AG04450 (cell line): Measurements from ENCODE around the gene DTNBP1. TPM values are rescaled to one million over a fixed set of nuclear protein-coding genes. Genes with fewer than 3 reads are reported as not detected.
A peak's percentile ranks its signal among the peaks of the same experiment; 100 is the strongest.

ENCODE experiments used
- CTCF ChIA-PET: fragments of 300-600, 350-600 bp; formaldehyde crosslinking; extraction: SDS; loops from one replicate; lab custom pipeline; 2022; ENCODE audit warnings: antibody characterized with exemption, inconsistent platforms; lab: Charles Lee
- POLR2A ChIA-PET: fragments of 350-600 bp; formaldehyde crosslinking; extraction: SDS; loops from one replicate; lab custom pipeline; 2021; ENCODE audit warnings: antibody characterized with exemption, inconsistent platforms; lab: Yijun Ruan, JAX
- DNase-seq: peaks from one replicate; pipeline ENCODE4 v3.0.0-alpha.2; 2011; ENCODE audit warnings: low read depth, low spot score
- H3K27ac ChIP-seq: one replicate; pipeline ENCODE4 v1.5.1; 2012; ENCODE audit warnings: low read depth, low read length, control low read depth
- H3K27me3 ChIP-seq: one replicate; pipeline ENCODE4 v1.6.0; 2012; ENCODE audit warnings: low read length; ENCODE audit not compliant: control insufficient read depth, insufficient read depth
- H3K4me3 ChIP-seq: 2 replicates; pipeline ENCODE4 v1.5.1; 2011; ENCODE audit warnings: mild to moderate bottlenecking, low read depth, low read length, control low read depth
- H3K9me3 ChIP-seq: 2 replicates; pipeline ENCODE4 v1.5.1; 2012; ENCODE audit warnings: low read length; ENCODE audit not compliant: control insufficient read depth, insufficient read depth
- polyA plus RNA-seq: library from polyadenylated mRNA; depleted of rRNA; stranded (reverse); fragments of >200 nt; gene quantifications from 2 replicates; pipeline ENCODE4 v1.2.3, GENCODE V29; 2011
- TF ChIP-seq, protein P1 (sequence below): IDR thresholded peaks from 2 replicates; pipeline ENCODE4 v1.5.1; 2011; ENCODE audit warnings: low read depth, low read length, control low read depth, inconsistent platforms

Gene DTNBP1
- polyA plus RNA-seq, 1 experiment = 15.2 TPM

DNA sequence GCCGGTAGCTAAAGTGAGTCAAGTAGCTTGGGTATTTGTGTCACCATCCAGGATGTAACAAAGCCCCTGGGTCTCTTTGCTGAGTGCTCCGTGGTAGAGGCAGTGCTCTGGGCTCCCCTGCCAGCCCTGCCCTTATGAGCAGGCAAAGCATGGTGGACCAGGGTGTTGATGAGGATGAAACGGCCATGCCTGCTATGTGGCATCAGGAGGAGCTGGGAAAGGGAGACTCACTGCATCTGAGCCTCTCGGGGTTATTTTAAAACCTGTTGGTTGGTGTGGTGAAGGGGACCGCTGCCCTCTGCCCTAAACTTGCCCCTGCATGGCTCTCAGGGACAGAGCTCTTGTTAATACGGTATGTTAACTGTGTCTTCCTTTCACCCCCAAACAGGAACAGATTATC is 143.1 kb downstream of the DTNBP1 start:
- Histone ChIP-seq H3K27ac (peak overlapping the region; percentile 2), H3K4me3 (no peak overlapping the region), H3K27me3 (no peaks in the 10 kb centered on the region), H3K9me3 (peaks cover 4% of the 10 kb centered on the region)
- ChIA-PET CTCF (no interaction called here), POLR2A (no interaction called here)
- TF ChIP-seq, protein P1, sequence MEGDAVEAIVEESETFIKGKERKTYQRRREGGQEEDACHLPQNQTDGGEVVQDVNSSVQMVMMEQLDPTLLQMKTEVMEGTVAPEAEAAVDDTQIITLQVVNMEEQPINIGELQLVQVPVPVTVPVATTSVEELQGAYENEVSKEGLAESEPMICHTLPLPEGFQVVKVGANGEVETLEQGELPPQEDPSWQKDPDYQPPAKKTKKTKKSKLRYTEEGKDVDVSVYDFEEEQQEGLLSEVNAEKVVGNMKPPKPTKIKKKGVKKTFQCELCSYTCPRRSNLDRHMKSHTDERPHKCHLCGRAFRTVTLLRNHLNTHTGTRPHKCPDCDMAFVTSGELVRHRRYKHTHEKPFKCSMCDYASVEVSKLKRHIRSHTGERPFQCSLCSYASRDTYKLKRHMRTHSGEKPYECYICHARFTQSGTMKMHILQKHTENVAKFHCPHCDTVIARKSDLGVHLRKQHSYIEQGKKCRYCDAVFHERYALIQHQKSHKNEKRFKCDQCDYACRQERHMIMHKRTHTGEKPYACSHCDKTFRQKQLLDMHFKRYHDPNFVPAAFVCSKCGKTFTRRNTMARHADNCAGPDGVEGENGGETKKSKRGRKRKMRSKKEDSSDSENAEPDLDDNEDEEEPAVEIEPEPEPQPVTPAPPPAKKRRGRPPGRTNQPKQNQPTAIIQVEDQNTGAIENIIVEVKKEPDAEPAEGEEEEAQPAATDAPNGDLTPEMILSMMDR = no peak
- DNase-seq = no peak

DNA sequence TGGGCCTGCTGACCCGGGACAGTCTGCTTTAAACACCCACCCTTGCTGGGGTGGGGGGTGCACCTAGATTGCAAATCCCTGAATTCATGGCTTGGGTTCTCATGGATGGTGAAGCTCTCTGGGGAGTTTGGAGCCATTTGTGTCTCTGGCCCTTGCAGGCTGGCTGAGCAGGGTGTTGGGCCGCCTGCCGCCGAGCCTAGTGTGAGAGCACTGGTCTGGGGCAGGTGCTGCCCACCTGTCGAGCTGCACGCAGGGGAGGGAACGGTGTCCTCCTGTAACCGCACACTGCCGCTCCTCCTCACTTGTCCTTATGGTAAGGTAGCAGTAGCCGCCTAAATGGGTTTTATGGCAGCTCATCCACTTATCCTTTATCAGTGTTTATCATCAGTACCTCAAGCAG is 143.9 kb downstream of the DTNBP1 start:
- Histone ChIP-seq H3K4me3 (no peak overlapping the region), H3K9me3 (no peaks in the 10 kb centered on the region; the same call in none of the 2 replicates), H3K27ac (no peak overlapping the region), H3K27me3 (no peaks in the 10 kb centered on the region)
- ChIA-PET POLR2A (no interaction called here), CTCF (interaction anchor here (1.0 kb wide), 1 partner anchor 105 kb away, joined by 3 read pairs; no protein-coding TSS in a partner anchor)
- TF ChIP-seq, protein P1 = no peak
- no peak for DNase-seq

DNA sequence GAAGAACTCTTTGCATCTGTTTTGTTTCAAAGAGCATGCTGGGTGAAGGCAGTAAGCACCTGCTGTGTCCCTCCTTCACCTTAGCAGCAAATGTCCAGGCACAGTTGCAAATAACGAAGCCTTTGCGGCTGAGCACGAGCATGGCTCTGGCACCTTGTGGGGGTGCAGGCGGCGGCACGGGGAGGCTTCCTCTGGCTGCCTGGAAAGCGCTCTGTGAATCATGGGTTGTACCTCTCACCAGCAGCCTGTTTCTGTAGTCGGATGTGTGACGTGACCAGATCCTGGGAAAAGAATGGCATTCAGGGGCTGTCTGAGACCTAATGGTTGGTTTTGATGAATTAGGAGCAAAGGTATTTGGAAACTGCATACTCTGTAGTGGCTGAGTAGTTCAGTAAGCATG is 144.8 kb downstream of the DTNBP1 start:
- ChIA-PET POLR2A (no interaction called here), CTCF (interaction anchor here (1.0 kb wide), 1 partner anchor 106 kb away, joined by 3 read pairs; no protein-coding TSS in a partner anchor)
- no peak overlapping the region for H3K4me3 ChIP-seq
- no peak overlapping the region for H3K27ac ChIP-seq
- TF ChIP-seq, protein P1 = no peak
- no peaks in the 10 kb centered on the region; the same call in 1 of the 2 replicates for H3K9me3 ChIP-seq
- no peaks in the 10 kb centered on the region for H3K27me3 ChIP-seq
- DNase-seq = no peak

DNA sequence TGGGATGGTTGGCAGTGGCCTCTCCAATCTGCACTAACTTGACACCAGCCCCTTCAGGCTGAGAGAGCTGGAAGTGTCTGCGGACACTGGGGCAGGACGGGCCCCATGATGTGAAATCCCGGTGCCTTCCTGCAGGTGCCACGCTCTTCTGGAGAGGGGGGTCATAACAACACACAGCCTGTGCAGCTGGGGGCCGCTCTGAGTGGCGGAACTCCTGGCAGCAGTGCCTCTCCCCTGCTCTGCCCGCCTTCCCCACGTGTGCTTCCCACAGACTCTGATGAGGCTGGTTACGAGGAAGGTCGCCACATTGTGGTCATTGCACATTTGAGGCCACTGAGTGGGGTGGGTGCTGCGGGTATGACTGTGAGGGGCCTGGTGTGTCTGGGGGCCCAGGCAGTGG is 145.2 kb downstream of the DTNBP1 start:
- ChIA-PET POLR2A (no interaction called here), CTCF (no interaction called here)
- no peak for DNase-seq
- H3K27ac ChIP-seq = no peak overlapping the region
- no peaks in the 10 kb centered on the region for H3K27me3 ChIP-seq
- H3K9me3 ChIP-seq = no peaks in the 10 kb centered on the region; the same call in 1 of the 2 replicates
- TF ChIP-seq, protein P1 = no peak
- H3K4me3 ChIP-seq = no peak overlapping the region

DNA sequence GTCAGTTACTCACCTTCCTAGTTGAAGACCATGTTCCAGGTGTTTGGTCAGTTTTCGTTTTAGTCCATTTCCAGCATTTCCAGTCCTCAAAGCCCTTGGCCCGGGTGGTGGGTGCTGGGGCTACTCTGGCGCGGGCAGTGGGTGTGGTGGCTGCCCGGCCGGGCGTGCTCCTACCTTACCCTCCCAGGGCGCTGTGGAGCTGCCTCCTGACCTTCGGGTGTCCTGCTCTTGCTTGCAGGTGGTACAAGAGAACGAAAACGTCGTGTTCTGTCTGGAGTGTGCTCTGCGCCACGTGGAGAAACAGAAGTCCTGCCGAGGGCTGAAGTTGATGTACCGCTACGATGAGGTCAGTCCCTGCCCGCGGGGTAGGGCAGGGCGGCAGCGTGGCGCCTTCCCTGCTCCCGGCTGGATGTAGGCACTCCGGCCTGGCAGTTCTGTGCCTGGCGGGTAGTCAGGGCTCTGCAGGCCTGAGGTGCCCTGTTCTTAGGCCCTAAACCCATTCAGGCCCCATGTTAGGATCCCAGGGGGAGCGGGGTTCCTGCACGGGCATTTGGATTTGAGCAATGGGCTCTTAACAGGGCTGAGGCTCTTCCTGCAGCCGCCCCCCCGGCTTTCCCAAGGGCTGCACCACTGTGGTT is 145.8 kb downstream of the DTNBP1 start:
- ChIA-PET CTCF (no interaction called here), POLR2A (no interaction called here)
- Histone ChIP-seq H3K9me3 (no peaks in the 10 kb centered on the region; the same call in 1 of the 2 replicates), H3K4me3 (no peak overlapping the region), H3K27ac (no peak overlapping the region), H3K27me3 (no peaks in the 10 kb centered on the region)
- no peak for DNase-seq
- TF ChIP-seq, protein P1 = no peak
